ENCODE data around the gene SEC24D.

The SEC24D gene

DNA sequence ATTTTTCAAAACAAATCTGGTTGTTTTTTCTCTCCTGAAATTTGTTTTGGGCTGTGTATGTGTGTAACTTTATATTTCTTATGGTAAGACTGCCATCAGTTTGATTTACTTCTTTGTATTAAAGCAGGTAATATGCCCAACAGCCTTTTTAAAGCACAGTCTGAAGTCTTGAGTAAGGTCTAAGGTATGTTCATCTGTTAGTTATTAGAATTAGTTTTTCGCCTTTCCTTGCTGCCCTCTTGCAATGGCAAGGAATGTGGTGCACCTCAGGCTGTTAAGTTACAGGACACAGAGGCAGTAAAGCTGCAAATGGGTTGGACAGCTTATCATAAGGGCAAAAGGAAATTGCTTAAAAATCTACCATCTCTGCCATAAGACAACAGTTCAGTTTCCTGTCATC lies 79.0 kb downstream of the SEC24D start:
- H4K20me1 ChIP-seq = peaks cover 0 to 12% (median 0%) of the 10 kb centered on the region in 11 experiments; a peak in 5 of 22 replicates
- no peak overlapping the region for H3K4me2 ChIP-seq
- no peaks in the 10 kb centered on the region for H3K27me3 ChIP-seq
- H3K9me3 ChIP-seq (replicated peaks in 1 of 11) = no peaks in the 10 kb centered on the region
- no peak for TF ChIP-seq Cebpa-rat (IDR thresholded peaks at IDR 0.05)
- H3K27ac ChIP-seq = no peak overlapping the region
- H3K4me3 ChIP-seq = no peak overlapping the region
- H3K4me1 ChIP-seq = no peaks in the 10 kb centered on the region
- peaks cover 15 to 99% (median 42%) of the 10 kb centered on the region in 11 experiments for H3K36me3 ChIP-seq
- no peak overlapping the region for H3K9ac ChIP-seq

DNA sequence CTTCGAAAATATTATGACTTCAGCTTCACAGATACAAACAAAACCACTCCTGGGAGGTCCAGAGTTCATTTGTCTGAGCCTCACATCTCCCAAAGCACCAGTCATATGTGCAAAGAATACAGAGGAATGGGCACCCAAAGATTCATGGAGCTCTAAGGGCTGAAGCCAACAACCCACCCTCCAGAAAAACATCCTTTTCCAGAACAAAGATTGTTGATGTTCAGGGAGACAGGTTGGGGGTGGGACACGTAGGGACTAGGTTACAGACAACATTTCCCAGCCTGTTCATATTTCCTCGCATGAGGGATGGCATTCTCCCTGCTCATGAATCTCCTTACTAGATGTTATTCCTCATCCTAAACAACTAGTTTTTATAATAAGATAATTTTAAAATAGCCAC lies 79.5 kb downstream of the SEC24D start:
- H3K27me3 ChIP-seq = no peaks in the 10 kb centered on the region
- TF ChIP-seq Cebpa-rat (IDR thresholded peaks at IDR 0.05) = no peak
- H3K4me1 ChIP-seq = no peaks in the 10 kb centered on the region
- no peaks in the 10 kb centered on the region for H3K9me3 ChIP-seq (replicated peaks in 1 of 11)
- no peak overlapping the region for H3K27ac ChIP-seq
- peaks cover 0 to 12% (median 0%) of the 10 kb centered on the region in 11 experiments; a peak in 5 of 22 replicates for H4K20me1 ChIP-seq
- peaks cover 20 to 99% (median 45%) of the 10 kb centered on the region in 11 experiments for H3K36me3 ChIP-seq
- no peak overlapping the region for H3K9ac ChIP-seq
- no peak overlapping the region for H3K4me2 ChIP-seq
- no peak overlapping the region for H3K4me3 ChIP-seq

DNA sequence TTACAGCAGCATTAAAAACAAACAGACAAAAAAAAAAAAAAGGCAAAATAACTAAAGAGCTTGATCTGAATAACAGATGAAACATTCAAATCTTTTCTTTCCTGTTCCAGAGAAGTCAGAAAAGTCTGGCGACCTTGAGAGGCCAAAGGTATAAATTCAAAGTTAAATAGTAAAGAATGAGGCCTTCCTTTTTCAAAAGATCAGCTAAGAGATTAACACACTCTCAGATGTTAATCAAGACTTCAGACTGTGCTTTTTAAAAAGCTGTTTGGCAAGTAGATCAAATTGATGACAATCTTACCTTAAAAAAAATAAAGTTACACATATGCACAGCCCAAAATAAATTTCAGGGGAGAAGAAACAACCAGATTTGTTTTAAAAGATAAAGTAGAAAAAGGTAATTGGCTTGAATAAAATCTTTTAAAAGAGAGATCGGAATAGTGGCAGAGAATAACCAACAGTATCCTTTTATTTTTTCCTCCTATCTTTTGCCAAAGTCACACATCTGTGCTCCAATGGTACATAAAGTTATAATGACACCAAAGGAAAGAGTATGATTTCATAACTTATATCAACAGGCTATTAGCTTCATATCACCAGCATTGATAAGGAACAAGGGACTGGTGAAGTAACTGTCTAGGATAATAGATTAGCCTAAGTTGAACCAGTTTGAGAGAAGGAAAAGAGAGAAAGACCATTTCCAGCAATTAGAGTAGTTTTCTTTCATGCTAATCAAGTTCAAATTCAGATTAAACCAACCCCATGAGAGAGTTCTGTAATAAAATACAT lies 80.3 kb downstream of the SEC24D start:
- H3K9me3 ChIP-seq (replicated peaks in 1 of 11) = no peaks in the 10 kb centered on the region
- H3K4me1 ChIP-seq = no peaks in the 10 kb centered on the region
- H3K9ac ChIP-seq = no peak overlapping the region
- no peak overlapping the region for H3K4me3 ChIP-seq
- H3K36me3 ChIP-seq = peaks cover 25 to 99% (median 46%) of the 10 kb centered on the region in 11 experiments
- H4K20me1 ChIP-seq = peaks cover 0 to 12% (median 0%) of the 10 kb centered on the region in 11 experiments; a peak in 5 of 22 replicates
- no peak for TF ChIP-seq Cebpa-rat (IDR thresholded peaks at IDR 0.05)
- H3K27me3 ChIP-seq = no peaks in the 10 kb centered on the region
- no peak overlapping the region for H3K4me2 ChIP-seq
- H3K27ac ChIP-seq = no peak overlapping the region

DNA sequence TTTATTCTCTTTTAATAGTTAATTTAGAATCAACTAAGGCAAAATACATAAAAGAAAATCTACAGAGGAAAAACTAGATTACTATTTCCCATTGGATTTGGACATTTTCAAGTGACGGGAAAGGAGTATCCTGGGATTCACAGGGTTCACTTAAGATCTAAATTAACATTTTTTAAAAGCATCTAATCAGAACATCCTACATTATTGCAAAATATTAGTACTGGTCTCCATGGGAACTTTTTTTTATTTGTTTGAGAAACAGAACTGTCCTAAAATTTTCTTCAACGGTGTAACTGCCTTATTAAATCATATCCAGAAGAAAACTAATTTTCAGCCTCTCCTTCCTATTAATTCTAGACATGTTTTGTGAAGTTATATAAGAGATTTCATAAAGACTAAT lies 81.0 kb downstream of the SEC24D start:
- Histone ChIP-seq H3K36me3 (peaks cover 32 to 99% (median 44%) of the 10 kb centered on the region in 11 experiments), H3K4me2 (no peak overlapping the region), H3K9ac (no peak overlapping the region), H3K27ac (no peak overlapping the region), H3K9me3 (replicated peaks in 1 of 11) (no peaks in the 10 kb centered on the region), H3K4me1 (no peaks in the 10 kb centered on the region), H4K20me1 (peaks cover 0 to 10% (median 0%) of the 10 kb centered on the region in 11 experiments; a peak in 5 of 22 replicates), H3K4me3 (no peak overlapping the region), H3K27me3 (no peaks in the 10 kb centered on the region)
- TF ChIP-seq Cebpa-rat (IDR thresholded peaks at IDR 0.05) = no peak

DNA sequence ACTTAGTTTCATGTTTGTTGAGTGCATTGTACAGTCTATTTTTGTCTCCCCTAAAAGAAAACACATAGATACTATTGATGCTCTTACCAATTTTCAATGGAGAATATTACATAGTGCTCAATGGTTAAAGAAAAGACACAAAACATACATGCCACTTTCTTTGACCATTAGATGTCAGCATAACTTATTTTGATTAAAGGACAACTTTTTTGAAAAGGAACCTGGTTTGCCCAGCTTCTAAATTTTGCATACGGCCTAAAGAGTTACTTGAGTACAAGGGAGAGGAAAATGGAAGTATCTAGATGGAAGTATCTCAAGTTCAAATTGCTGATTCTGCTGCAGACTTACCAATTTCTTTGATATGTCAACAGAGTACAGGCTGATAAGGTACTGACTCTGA lies 82.2 kb downstream of the SEC24D start:
- H3K4me1 ChIP-seq = no peaks in the 10 kb centered on the region
- TF ChIP-seq Cebpa-rat (IDR thresholded peaks at IDR 0.05) = no peak
- peaks cover 34 to 99% (median 48%) of the 10 kb centered on the region in 11 experiments for H3K36me3 ChIP-seq
- H3K4me2 ChIP-seq = no peak overlapping the region
- H3K27ac ChIP-seq = no peak overlapping the region
- H3K9ac ChIP-seq = no peak overlapping the region
- H3K9me3 ChIP-seq (replicated peaks in 1 of 11) = no peaks in the 10 kb centered on the region
- H4K20me1 ChIP-seq = peaks cover 0 to 6% (median 0%) of the 10 kb centered on the region in 11 experiments; a peak in 3 of 22 replicates
- H3K4me3 ChIP-seq = no peak overlapping the region
- no peaks in the 10 kb centered on the region for H3K27me3 ChIP-seq

DNA sequence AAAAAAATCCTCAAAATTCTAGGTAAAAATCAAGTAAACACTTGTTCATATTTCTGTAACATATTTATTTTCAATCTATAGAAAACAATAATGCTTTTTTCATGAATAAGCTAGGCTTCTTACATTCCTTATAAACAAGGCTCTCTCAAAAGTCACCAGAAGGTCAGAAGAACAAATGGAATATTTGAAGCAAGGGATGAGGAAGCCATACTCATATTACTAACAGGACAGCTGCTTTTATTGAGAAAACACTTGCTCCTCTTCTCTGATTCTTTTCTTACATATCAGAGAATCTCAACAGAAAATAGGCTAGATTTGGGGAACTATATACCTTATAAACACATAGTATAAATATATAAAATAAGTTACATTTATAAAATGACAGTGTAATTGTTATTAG lies 82.8 kb downstream of the SEC24D start:
- Histone ChIP-seq H3K9me3 (replicated peaks in 1 of 11) (no peaks in the 10 kb centered on the region), H3K4me2 (no peak overlapping the region), H3K36me3 (peaks cover 34 to 100% (median 49%) of the 10 kb centered on the region in 11 experiments), H3K27ac (no peak overlapping the region), H4K20me1 (peaks cover 0 to 2% (median 0%) of the 10 kb centered on the region in 11 experiments; a peak in 1 of 22 replicates), H3K4me3 (no peak overlapping the region), H3K9ac (no peak overlapping the region), H3K4me1 (no peaks in the 10 kb centered on the region), H3K27me3 (no peaks in the 10 kb centered on the region)
- no peak for TF ChIP-seq Cebpa-rat (IDR thresholded peaks at IDR 0.05)

DNA sequence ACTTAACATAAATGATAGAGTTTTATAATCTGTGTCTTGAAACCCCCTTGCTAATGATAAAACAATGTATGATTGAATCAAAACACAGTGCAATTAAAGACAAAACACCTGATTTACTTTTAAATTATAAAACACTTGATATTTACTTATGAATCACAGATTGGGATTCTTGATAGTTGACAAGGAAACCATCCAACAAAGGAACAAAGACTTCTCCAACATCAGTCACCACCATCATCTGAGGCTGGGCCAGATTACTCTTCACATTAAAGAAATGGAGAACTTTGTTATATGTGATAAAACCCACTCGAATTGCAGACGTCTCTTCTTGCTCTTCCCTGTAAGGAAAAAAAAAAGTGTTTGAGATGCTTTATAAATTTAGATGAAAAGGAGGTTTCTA lies 83.4 kb downstream of the SEC24D start:
- Histone ChIP-seq H3K9me3 (replicated peaks in 1 of 11) (no peaks in the 10 kb centered on the region), H3K4me1 (no peaks in the 10 kb centered on the region), H3K36me3 (peaks cover 34 to 100% (median 50%) of the 10 kb centered on the region in 11 experiments), H3K27me3 (no peaks in the 10 kb centered on the region), H4K20me1 (no peaks in the 10 kb centered on the region; a peak in 1 of 22 replicates), H3K4me3 (no peak overlapping the region), H3K4me2 (no peak overlapping the region), H3K9ac (no peak overlapping the region), H3K27ac (no peak overlapping the region)
- TF ChIP-seq Cebpa-rat (IDR thresholded peaks at IDR 0.05) = no peak

DNA sequence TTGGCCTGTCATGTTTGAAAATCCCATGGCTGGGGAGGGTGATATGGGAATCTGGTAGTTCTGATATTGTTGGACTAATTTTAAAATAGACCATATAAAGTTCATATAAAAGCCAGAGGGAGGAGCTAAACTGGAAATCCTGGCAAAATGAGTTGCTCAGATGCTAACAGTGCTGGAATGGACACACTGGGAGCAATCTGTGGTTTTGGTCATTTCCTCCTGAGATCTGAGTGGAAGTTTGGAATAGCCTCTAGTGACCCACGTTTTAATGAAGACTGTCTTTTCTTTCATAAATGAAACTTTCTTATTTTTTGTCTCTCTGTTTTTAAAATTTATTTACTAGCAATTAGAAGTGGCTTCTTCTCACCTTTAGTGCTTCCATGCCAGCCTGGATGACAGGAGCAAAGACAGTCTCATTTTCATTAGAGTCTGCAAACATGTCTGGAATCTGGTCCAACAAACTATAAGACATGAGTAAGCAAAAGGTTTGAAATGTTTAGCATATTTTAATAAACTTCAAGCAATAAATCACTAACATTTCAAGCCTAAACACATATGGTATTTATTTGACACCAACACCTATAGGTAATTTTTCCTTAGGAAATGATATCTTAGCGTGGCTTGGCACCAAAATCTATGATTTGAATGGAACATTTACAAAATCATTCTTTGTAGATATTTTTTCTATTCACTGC lies 84.2 kb downstream of the SEC24D start:
- no peaks in the 10 kb centered on the region for H3K4me1 ChIP-seq
- H3K9ac ChIP-seq = no peak overlapping the region
- TF ChIP-seq Cebpa-rat (IDR thresholded peaks at IDR 0.05) = no peak
- H3K27ac ChIP-seq = no peak overlapping the region
- H3K36me3 ChIP-seq = peaks cover 29 to 100% (median 43%) of the 10 kb centered on the region in 11 experiments
- H3K9me3 ChIP-seq (replicated peaks in 1 of 11) = no peaks in the 10 kb centered on the region
- no peak overlapping the region for H3K4me3 ChIP-seq
- H3K4me2 ChIP-seq = no peak overlapping the region
- H4K20me1 ChIP-seq = no peaks in the 10 kb centered on the region; a peak in 2 of 22 replicates
- no peaks in the 10 kb centered on the region for H3K27me3 ChIP-seq

DNA sequence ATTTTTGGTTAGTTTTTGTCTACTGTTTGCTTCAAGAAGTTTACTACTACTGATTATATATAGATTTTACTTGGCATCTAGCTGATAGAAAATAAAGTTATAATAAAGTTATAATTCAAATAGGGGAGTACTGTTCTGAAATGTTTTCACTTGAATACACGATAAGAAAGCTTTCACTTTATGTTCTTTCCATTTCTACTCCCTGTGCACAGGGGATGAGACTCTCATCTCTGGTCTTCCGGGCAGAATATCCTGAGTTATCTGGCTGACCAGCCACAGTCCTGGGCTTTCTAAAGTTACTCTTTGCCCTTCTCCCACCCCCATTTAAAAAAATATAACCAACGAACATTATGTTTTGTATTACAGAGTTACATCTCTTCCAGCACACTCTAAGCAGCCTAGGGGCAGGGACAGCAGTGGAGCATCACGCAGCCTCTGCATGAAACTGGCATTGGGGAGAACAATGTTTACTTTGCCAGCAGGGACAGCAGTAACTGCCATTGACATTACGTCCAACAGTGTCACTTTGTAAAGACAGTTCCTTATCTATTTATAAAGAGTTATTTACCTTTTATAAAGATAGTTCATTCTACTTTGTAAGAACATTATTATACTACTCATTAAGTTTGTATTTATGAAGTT lies 86.5 kb downstream of the SEC24D start:
- Histone ChIP-seq H3K4me2 (no peak overlapping the region), H3K27ac (no peak overlapping the region), H3K9me3 (replicated peaks in 1 of 11) (no peaks in the 10 kb centered on the region), H3K27me3 (no peaks in the 10 kb centered on the region), H3K4me3 (no peak overlapping the region), H3K4me1 (0 out of 20 replicates have a peak, but pooled peaks cover 0 to under 1% (median 0%) of the 10 kb centered on the region in 10 experiments), H3K9ac (no peak overlapping the region), H3K36me3 (peaks cover 27 to 98% (median 47%) of the 10 kb centered on the region in 11 experiments), H4K20me1 (no peaks in the 10 kb centered on the region; a peak in 2 of 22 replicates)
- TF ChIP-seq Cebpa-rat (IDR thresholded peaks at IDR 0.05) = no peak
